B cell (primary cell): Measurements from ENCODE around the gene WFDC10B. TPM values are rescaled to one million over a fixed set of nuclear protein-coding genes. Genes with fewer than 3 reads are reported as not detected.

ENCODE experiments used
- ATAC-seq: fragments of 200-7000 bp; cut with Tn5 transposase; one replicate; pipeline ENCODE4 v1.10.0; 2021; ENCODE audit warnings: low read depth, mild to moderate bottlenecking, moderate number of reproducible peaks, moderate library complexity
- CTCF ChIA-PET: fragments of 350-600 bp; sonication (Branson Sonifier 250); formaldehyde crosslinking; loops from one replicate; lab custom pipeline; 2021; ENCODE audit warnings: antibody characterized with exemption, inconsistent platforms; lab: Charles Lee
- POLR2A ChIA-PET: fragments of 350-600 bp; sonication (Branson Sonifier 250); formaldehyde crosslinking; loops from one replicate; lab custom pipeline; 2021; ENCODE audit warnings: antibody characterized with exemption; lab: Charles Lee
- DNase-seq: peaks from one replicate; pipeline ENCODE4 v3.0.0; 2013
- H2AFZ ChIP-seq: 2 replicates; pipeline ENCODE4 v1.6.1; 2012; ENCODE audit warnings: mild to moderate bottlenecking, low read depth, low read length; ENCODE audit not compliant: insufficient read depth, poor library complexity, severe bottlenecking
- H3K27ac ChIP-seq, 2 donors: 1 replicate in 1 of 2; 2 replicates in 1 of 2; pipeline ENCODE4 v1.5.1; 2012 to 2013; ENCODE audit warnings: low read length in 2 of 2, mild to moderate bottlenecking in 2 of 2, moderate library complexity in 1 of 2
- H3K27me3 ChIP-seq, 4 experiments: fragments of 200-600 bp in 1 of 4; sonication (generic) in 1 of 4; replicated peaks in 1 of 4; 1 replicate in 2 of 4; 2 replicates in 2 of 4; pipeline versions ENCODE4 v1.6.1 to v1.7.0; 2013 to 2016; ENCODE audit warnings: low read length in 3 of 4, mild to moderate bottlenecking in 2 of 4, mixed read lengths in 1 of 4, moderate library complexity in 1 of 4; ENCODE audit not compliant: insufficient read depth in 4 of 4, control insufficient read depth in 3 of 4; ENCODE audit errors: control extremely low read depth in 1 of 4
- H3K36me3 ChIP-seq, 2 experiments: replicated peaks in 1 of 2; 1 replicate in 1 of 2; 2 replicates in 1 of 2; pipeline versions ENCODE4 v1.6.1 to v1.7.1; 2013; ENCODE audit warnings: low read length in 1 of 2; ENCODE audit not compliant: insufficient read depth in 2 of 2, control insufficient read depth in 1 of 2; ENCODE audit errors: control extremely low read depth in 1 of 2, extremely low read depth in 1 of 2
- H3K4me1 ChIP-seq, 2 donors: fragments of 200-600 bp in 1 of 2; sonication (generic) in 1 of 2; 1 replicate in 1 of 2; 2 replicates in 1 of 2; pipeline versions ENCODE4 v1.5.1 to v1.6.1; 2013 to 2017; ENCODE audit warnings: low read length in 2 of 2; ENCODE audit not compliant: control insufficient read depth in 2 of 2, insufficient read depth in 2 of 2
- H3K4me2 ChIP-seq: replicated peaks from 2 replicates; pipeline ENCODE3; 2012; ENCODE audit warnings: mild to moderate bottlenecking, low read depth, low read length; ENCODE audit not compliant: poor library complexity, severe bottlenecking
- H3K4me3 ChIP-seq, 5 experiments: fragments of 200-600 bp in 1 of 5; sonication (generic) in 1 of 5; 1 replicate in 3 of 5; 2 replicates in 2 of 5; pipeline versions ENCODE4 v1.5.1 to v1.7.0; 2011 to 2016; ENCODE audit warnings: low read length in 4 of 5, mild to moderate bottlenecking in 4 of 5, low read depth in 2 of 5, control low read depth in 1 of 5, moderate library complexity in 1 of 5; ENCODE audit not compliant: insufficient read depth in 1 of 5; ENCODE audit errors: control extremely low read depth in 1 of 5, extremely low read depth in 1 of 5
- H3K79me2 ChIP-seq: fragments of 200-600 bp; sonication (generic); one replicate; pipeline ENCODE4 v1.6.0; 2016; ENCODE audit warnings: low read length; ENCODE audit not compliant: control insufficient read depth, insufficient read depth
- H3K9ac ChIP-seq: fragments of 200-600 bp; sonication (generic); 2 replicates; pipeline ENCODE4 v1.6.1; 2017; ENCODE audit warnings: mild to moderate bottlenecking, low read length, moderate library complexity
- H3K9me3 ChIP-seq, 3 donors: one replicate each; pipeline versions ENCODE4 v1.6.1 to v1.7.1; 2013; ENCODE audit warnings: low read length in 2 of 3; ENCODE audit not compliant: control insufficient read depth in 2 of 3, insufficient read depth in 1 of 3; ENCODE audit errors: control extremely low read depth in 1 of 3
- H4K20me1 ChIP-seq: 2 replicates; pipeline ENCODE4 v1.6.0; 2012; ENCODE audit warnings: mild to moderate bottlenecking, low read length; ENCODE audit not compliant: insufficient read depth, control insufficient read depth, poor library complexity, severe bottlenecking
- H3K27ac Mint-ChIP-seq: one replicate; pipeline ENCODE4 v1.8.0; 2021; ENCODE audit warnings: mixed read lengths
- H3K27me3 Mint-ChIP-seq: one replicate; pipeline ENCODE4 v1.8.0; 2021; ENCODE audit warnings: mixed read lengths
- H3K4me1 Mint-ChIP-seq: one replicate; pipeline ENCODE4 v1.8.0; 2021; ENCODE audit warnings: mixed read lengths
- H3K4me3 Mint-ChIP-seq: one replicate; pipeline ENCODE4 v1.8.0; 2021; ENCODE audit warnings: mixed read lengths
- H3K9me3 Mint-ChIP-seq: one replicate; pipeline ENCODE4 v1.8.0; 2022; ENCODE audit warnings: mixed read lengths; ENCODE audit not compliant: insufficient read depth
- EZH2 ChIP-seq: IDR thresholded peaks from 2 replicates; pipeline ENCODE4 v1.6.1; 2012; ENCODE audit warnings: borderline replicate concordance, low read depth, mild to moderate bottlenecking, moderate library complexity, low read length; ENCODE audit not compliant: insufficient read depth, poor library complexity, severe bottlenecking
- WGBS: methylation state at CpG from one replicate; pipeline ENCODE4 v1.1.5; 2013; ENCODE audit warnings: missing lambda C conversion rate; ENCODE audit not compliant: insufficient coverage; 5-methylcytosine and 5-hydroxymethylcytosine counted together
- intact Hi-C: fragments of 100-400 bp; cut with micrococcal nuclease; formaldehyde crosslinking; loops from one replicate; pipeline ENCODE4 v1.10.0; 2022
- polyA plus RNA-seq: library from polyadenylated mRNA; depleted of rRNA; stranded (reverse); fragments of >200 nt; gene quantifications from 2 replicates; pipeline ENCODE4 v1.2.3, GENCODE V29; 2012
- total RNA-seq, 2 donors: library from RNA; stranded (reverse); fragments of 120-200 nt in 1 of 2; gene quantifications; 1 replicate in 1 of 2; 2 replicates in 1 of 2; pipeline versions ENCODE4 v1.2.3 to v1.2.4, GENCODE V29; 2013 to 2022
- TF ChIP-seq, protein P1 (sequence below): fragments of 200-600 bp; IDR thresholded peaks from one replicate; pipeline ENCODE4 v1.8.0; 2022; ENCODE audit warnings: antibody characterized with exemption, mild to moderate bottlenecking

The WFDC10B gene
- total and polyA plus RNA-seq, 2 donors (not counting 1 experiment from before 2014, with no cell fraction given), result not detected

DNA sequence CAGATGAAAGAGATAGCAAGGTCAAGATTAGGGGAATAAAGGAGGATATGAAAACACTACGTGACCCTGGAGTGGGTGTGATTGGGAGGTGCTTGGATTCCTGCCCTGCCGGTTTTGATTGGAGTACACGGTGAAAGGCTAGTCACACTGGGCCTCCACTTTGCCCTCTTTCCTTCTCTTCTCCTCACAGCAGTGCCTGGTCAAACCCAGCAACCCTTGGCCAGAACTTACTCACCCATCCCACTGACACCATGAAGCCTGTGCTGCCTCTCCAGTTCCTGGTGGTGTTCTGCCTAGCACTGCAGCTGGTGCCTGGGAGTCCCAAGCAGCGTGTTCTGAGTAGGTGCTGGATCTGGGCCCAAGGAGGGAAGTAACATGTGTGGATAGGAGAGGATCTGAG lies 2.9 kb downstream of the WFDC10B start, which contains the start of gene WFDC13:
Gene WFDC13, plus strand, starts transcription at position 166 of the 400 bp plus-strand sequence. Its CDS starts 86 bp downstream, at position 252.
- peaks cover 9% of the 10 kb centered on the region for H3K4me1 Mint-ChIP-seq
- H3K27ac Mint-ChIP-seq, result no peak within 1 kb of the TSS
- Histone ChIP-seq H3K27me3 (no peaks in the 10 kb centered on the region), H3K4me2 (peak within 1 kb of the TSS; percentile 33), H3K36me3 (no peaks in the 10 kb centered on the region), H3K9ac (peak within 1 kb of the TSS; percentile 12), H3K4me3 (peak within 1 kb of the TSS in 1 of 5 experiments; percentile 20), H3K27ac (no peak within 1 kb of the TSS), H2AFZ (peak within 1 kb of the TSS; percentile 5), H3K4me1 (peaks cover 5 to 8% of the 10 kb centered on the region in 2 donors), H4K20me1 (no peaks in the 10 kb centered on the region), H3K9me3 (peaks cover 0 to 2% (median 0%) of the 10 kb centered on the region in 3 donors), H3K79me2 (no peaks in the 10 kb centered on the region)
- intact Hi-C loops, result no loop called here
- no peak for TF ChIP-seq EZH2
- TF ChIP-seq, protein P1, sequence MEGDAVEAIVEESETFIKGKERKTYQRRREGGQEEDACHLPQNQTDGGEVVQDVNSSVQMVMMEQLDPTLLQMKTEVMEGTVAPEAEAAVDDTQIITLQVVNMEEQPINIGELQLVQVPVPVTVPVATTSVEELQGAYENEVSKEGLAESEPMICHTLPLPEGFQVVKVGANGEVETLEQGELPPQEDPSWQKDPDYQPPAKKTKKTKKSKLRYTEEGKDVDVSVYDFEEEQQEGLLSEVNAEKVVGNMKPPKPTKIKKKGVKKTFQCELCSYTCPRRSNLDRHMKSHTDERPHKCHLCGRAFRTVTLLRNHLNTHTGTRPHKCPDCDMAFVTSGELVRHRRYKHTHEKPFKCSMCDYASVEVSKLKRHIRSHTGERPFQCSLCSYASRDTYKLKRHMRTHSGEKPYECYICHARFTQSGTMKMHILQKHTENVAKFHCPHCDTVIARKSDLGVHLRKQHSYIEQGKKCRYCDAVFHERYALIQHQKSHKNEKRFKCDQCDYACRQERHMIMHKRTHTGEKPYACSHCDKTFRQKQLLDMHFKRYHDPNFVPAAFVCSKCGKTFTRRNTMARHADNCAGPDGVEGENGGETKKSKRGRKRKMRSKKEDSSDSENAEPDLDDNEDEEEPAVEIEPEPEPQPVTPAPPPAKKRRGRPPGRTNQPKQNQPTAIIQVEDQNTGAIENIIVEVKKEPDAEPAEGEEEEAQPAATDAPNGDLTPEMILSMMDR, result no peak
- WGBS, result 83% methylated on average over 2 of the region's 4 CpGs
- H3K9me3 Mint-ChIP-seq, result no peaks in the 10 kb centered on the region
- DNase-seq (no peak), ATAC-seq (no peak)
- ChIA-PET CTCF (no interaction called here), POLR2A (no interaction called here)
- H3K27me3 Mint-ChIP-seq, result peaks cover 16% of the 10 kb centered on the region
- H3K4me3 Mint-ChIP-seq, result peak within 1 kb of the TSS; percentile 11

DNA sequence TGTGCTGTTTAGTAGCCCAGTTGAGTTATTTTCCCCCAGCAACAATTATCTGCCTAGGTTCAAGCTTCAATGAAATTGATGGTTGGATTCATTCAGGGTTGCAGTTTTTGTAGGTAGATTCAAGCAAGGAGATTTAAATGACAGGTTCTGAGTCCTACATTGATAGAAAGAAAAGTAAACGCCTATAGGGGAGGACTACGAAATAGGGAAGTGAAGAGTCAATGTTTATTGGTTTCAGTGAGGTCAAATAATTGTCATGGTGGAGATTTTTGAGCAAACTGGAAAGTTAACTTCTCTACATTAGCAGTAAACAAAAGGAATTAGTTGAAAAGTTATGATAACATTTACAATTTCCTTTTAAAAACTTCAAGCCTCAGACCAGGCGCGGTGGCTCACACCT lies 3.7 kb downstream of the WFDC10B start:
- Histone ChIP-seq H3K27ac (no peak overlapping the region), H3K9ac (peak overlapping the region; percentile 12), H3K36me3 (no peaks in the 10 kb centered on the region), H3K9me3 (peaks cover 0 to 1% (median 0%) of the 10 kb centered on the region in 3 donors), H3K4me2 (peak overlapping the region; percentile 33), H4K20me1 (no peaks in the 10 kb centered on the region), H2AFZ (peak overlapping the region; percentile 5), H3K4me3 (peak overlapping the region in 1 of 5 experiments; percentile 20), H3K4me1 (peaks cover 5 to 8% of the 10 kb centered on the region in 2 donors), H3K79me2 (no peaks in the 10 kb centered on the region), H3K27me3 (no peaks in the 10 kb centered on the region)
- intact Hi-C loops, result no loop called here
- Mint-ChIP-seq H3K9me3 (no peaks in the 10 kb centered on the region), H3K4me3 (peak overlapping the region; percentile 11), H3K4me1 (peaks cover 9% of the 10 kb centered on the region), H3K27ac (no peak overlapping the region), H3K27me3 (peaks cover 17% of the 10 kb centered on the region)
- CTCF ChIA-PET, result interaction anchor here (0.6 kb wide), 1 partner anchor 22 kb away, joined by 3 read pairs; no protein-coding TSS in a partner anchor
- no peak for TF ChIP-seq EZH2
- TF ChIP-seq, protein P1, result no peak
- no CpG with 5 or more reads among the region's 4 CpGs for WGBS
- POLR2A ChIA-PET, result no interaction called here
- DNase-seq (peak; percentile 9), ATAC-seq (no peak)
